GM13977 (cell line): ENCODE results near the gene RASD1.

Source experiments
- DNase-seq: peaks from one replicate; pipeline ENCODE4 v3.0.0; 2012; ENCODE audit warnings: low spot score
- CTCF ChIP-seq: IDR thresholded peaks from 2 replicates; pipeline ENCODE4 v1.5.1; 2012; ENCODE audit warnings: mild to moderate bottlenecking, control low read depth; ENCODE audit not compliant: insufficient read depth; ENCODE audit errors: extremely low read depth, missing control alignments
- in situ Hi-C: fragments of 300-500 bp; cut with MboI; formaldehyde crosslinking; loops from one replicate; pipeline ENCODE4 v1.12.0; 2022; ENCODE audit warnings: low sequenced_read_pairs, low pct_unique_long_range_greater_than_20kb, mixed read lengths, inconsistent platforms; ENCODE audit not compliant: unreplicated experiment

RASD1 gene

DNA sequence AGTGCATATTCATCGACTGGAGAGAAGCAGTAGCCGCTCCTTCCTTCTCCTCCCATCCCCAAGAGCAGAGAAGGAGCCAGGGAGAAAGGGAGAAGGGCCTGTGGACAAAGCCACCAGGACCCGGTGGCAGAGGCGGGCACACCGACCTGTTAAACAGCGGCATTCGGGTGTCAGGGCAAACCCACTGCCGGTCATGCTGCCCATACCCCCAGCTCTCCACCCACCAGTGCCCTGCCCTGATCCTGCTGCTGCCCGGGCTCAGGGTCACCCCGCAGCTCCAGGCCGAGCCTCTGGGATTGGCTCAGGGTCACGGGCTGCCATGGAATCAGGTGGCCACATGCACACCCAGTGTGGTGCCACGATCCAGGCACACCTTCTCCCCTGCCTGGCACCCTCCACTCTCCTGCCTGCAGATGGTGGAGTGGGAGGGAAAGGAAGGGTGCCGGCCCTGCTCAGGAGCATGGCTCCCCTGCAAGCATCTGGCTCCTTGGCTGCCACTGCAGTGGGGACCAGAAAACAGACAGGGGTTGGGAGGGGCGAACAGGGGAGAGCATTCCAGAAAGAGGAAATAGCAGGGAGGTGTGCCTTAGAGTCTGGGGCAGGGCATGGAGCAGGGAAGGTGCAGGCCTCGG, 18.3 kb upstream of the RASD1 start:
- no peak for TF ChIP-seq CTCF
- DNase-seq, result no peak
- in situ Hi-C loops, result no loop called here

DNA sequence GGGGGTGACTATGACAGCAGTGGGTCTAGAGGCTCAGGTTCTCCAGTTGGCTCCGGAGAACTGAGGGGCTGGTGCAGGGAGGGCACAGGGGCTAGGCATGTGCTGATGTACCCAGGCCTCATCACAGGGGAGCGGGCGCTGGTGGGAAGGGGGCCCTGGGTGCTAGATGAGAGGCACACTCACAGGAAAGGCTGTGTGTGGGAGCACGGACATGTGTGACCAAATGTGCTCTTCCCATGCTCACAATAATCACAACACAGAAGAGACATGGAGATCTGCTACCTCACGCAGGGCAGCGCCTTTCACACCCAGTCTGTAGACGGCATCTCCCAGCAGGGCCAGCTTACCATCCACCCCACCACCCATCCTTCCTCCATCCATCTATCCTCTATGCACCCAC, 17.4 kb upstream of the RASD1 start:
- DNase-seq, result no peak
- in situ Hi-C loops, result no loop called here
- no peak for TF ChIP-seq CTCF

DNA sequence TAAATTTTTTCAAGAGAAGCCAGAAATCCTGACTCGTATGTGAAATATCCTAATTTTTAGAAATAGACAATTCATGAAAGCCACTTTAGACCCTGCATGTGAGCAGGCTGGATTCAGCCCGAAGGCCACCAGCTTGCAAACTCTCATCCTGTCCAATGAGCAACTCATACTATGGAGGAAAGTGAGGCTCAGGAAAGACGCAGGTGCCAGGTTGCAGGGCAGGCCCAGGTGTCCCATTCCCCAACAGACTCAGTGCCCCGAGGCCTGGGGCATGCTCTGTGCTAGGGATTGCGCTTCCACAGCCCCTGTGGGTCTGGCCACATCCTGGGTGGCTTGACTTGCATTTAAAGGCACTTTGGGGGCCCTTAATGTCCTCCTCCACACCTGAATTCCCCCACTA, 16.7 kb upstream of the RASD1 start:
- no peak for TF ChIP-seq CTCF
- no peak for DNase-seq
- in situ Hi-C loops, result no loop called here

- DNase-seq, result no peak
- in situ Hi-C loops, result no loop called here
- TF ChIP-seq CTCF, result no peak
Observed at GRCh38 chr17:17511881-17512858, 16.0 kb upstream of the RASD1 start.

- no peak for TF ChIP-seq CTCF
- in situ Hi-C loops, result no loop called here
- no peak for DNase-seq
Observed at GRCh38 chr17:17511293-17511741, 15.1 kb upstream of the RASD1 start.

- in situ Hi-C loops, result no loop called here
- DNase-seq, result no peak
- no peak for TF ChIP-seq CTCF
Observed at GRCh38 chr17:17510456-17511292, 14.5 kb upstream of the RASD1 start.
